ENCODE results near the gene SCFD1.

Gene SCFD1

DNA sequence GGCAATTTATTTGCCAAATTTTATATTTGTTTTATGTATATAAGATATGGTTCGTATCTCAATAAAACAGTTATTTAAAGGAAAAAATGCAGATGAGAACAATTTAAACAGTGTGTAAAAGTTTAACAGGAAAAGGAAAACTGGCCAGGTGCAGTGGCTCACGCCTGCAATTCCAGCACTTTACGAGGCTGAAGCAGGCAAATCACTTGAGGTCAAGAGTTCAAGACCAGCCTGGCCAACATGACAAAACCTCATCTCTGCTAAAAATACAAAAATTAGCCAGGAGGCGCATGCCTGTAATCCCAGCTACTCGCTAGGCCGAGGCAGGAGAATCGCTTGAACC is 40.9 kb upstream of the SCFD1 start:
- DNase-seq (ENCODE audit: extremely low spot score), result no peak
- TF ChIP-seq, protein P1, sequence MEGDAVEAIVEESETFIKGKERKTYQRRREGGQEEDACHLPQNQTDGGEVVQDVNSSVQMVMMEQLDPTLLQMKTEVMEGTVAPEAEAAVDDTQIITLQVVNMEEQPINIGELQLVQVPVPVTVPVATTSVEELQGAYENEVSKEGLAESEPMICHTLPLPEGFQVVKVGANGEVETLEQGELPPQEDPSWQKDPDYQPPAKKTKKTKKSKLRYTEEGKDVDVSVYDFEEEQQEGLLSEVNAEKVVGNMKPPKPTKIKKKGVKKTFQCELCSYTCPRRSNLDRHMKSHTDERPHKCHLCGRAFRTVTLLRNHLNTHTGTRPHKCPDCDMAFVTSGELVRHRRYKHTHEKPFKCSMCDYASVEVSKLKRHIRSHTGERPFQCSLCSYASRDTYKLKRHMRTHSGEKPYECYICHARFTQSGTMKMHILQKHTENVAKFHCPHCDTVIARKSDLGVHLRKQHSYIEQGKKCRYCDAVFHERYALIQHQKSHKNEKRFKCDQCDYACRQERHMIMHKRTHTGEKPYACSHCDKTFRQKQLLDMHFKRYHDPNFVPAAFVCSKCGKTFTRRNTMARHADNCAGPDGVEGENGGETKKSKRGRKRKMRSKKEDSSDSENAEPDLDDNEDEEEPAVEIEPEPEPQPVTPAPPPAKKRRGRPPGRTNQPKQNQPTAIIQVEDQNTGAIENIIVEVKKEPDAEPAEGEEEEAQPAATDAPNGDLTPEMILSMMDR (IDR thresholded peaks at IDR 0.05; ENCODE audit: control extremely low read depth, extremely low read depth, low read depth, missing control alignments), result no peak
- POLR2A ChIA-PET, result no interaction called here
- CTCF ChIA-PET, result no interaction called here

DNA sequence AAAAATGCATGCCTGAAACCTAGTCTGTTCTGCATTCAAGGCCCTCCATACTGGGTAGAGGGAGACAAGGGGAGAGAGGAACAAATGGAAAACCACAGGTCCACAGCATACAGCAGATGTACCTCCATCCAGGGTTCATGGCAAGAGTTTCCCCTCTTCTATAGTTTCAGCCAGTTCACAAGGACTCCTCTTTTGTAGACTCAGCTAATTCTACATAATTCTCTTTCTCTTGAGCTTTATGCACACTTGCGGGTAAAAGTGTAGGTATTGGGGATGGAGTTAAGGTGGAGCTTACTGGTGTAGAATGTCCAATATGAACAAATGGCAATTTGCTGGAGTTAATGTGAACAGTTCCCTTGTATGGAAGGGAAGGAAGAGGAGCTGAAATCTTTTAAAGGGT is 39.7 kb upstream of the SCFD1 start:
- CTCF ChIA-PET, result interaction anchor here (1.3 to 1.5 kb wide), 3 partner anchors 11 to 28 kb away, joined by 3 to 7 read pairs (median 3); partner anchors contain the start of gene G2E3
- TF ChIP-seq, protein P1 (IDR thresholded peaks at IDR 0.05; ENCODE audit: control extremely low read depth, extremely low read depth, low read depth, missing control alignments), result no peak
- DNase-seq (ENCODE audit: extremely low spot score), result no peak
- POLR2A ChIA-PET, result no interaction called here

DNA sequence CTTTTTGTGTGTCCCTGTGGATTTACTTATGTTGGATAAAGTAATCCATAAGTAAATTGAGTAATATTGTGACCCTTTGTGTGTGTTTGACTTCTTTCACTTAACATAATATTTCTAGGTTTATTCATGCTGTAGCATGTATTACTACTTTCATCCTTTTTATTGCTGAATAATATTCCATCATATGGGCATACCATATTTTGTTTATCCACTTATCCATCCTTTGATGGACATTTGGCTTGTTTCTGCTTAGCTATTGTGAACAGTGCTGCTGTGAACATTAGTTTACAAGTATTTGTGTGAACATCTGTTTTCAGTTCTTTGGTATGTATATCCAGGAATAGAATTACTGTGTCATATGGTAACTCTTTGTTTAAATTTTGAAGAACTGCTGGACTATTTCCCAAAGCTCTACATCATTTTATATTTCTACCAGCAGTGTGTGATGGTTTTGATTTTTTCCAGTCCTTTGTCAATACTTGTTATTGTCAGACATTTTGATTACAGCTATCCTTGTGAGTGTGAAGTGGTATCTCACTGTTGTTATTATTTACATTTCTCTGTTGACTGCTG is 38.0 kb upstream of the SCFD1 start:
- TF ChIP-seq, protein P1 (IDR thresholded peaks at IDR 0.05; ENCODE audit: control extremely low read depth, extremely low read depth, low read depth, missing control alignments), result no peak
- CTCF ChIA-PET, result interaction anchor here (0.8 to 1.0 kb wide), 2 partner anchors 12 to 53 kb away, joined by 3 to 4 read pairs; no protein-coding TSS in a partner anchor
- DNase-seq (ENCODE audit: extremely low spot score), result no peak
- POLR2A ChIA-PET, result no interaction called here

DNA sequence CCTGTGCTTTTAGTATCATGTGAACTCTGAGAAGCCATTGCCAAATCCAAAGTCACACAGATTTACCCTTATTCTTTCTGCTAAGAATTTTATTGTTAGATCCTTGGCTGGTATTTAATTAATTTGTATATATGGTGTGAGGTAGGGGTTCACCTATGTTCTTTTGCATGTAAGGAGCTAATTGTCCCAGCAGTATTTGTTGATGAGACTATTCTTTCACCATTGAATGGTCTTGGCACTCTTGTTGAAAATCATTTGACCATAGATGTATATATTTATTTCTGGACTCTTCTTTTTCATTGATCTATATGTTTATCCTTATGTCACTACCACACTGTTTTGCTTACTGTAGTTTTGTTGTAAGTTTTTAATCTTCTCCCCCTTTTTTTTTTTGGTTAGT is 36.9 kb upstream of the SCFD1 start:
- TF ChIP-seq, protein P1 (IDR thresholded peaks at IDR 0.05; ENCODE audit: control extremely low read depth, extremely low read depth, low read depth, missing control alignments), result no peak

DNA sequence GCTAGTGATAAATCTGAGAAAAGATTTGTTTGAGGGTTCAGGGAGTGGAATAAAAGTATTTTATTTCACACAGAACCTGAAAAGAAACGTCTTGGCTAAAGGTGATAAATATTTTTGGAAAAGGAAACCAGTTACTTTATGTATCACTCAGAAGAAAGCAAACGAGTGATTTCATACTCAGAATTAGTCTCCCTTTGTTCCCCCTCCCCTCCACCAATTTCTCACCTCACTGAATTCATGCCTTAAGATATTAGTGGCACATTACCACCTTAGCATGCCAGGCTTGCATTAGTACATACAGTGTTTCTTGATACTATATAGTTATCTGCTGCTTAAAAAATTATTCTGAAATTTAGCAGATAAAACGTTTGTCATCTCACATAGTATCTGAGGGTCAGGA is 35.0 kb upstream of the SCFD1 start:
- ChIA-PET POLR2A (no interaction called here), CTCF (no interaction called here)
- TF ChIP-seq, protein P1 (IDR thresholded peaks at IDR 0.05; ENCODE audit: control extremely low read depth, extremely low read depth, low read depth, missing control alignments), result no peak
- no peak for DNase-seq (ENCODE audit: extremely low spot score)

More for the DNA sequence above, 36.9 kb upstream of the SCFD1 start:
- ChIA-PET POLR2A (no interaction called here), CTCF (interaction anchor here (1.0 kb wide), 1 partner anchor 35 kb away, joined by 3 read pairs; no protein-coding TSS in a partner anchor)
- no peak for DNase-seq (ENCODE audit: extremely low spot score)

DNA sequence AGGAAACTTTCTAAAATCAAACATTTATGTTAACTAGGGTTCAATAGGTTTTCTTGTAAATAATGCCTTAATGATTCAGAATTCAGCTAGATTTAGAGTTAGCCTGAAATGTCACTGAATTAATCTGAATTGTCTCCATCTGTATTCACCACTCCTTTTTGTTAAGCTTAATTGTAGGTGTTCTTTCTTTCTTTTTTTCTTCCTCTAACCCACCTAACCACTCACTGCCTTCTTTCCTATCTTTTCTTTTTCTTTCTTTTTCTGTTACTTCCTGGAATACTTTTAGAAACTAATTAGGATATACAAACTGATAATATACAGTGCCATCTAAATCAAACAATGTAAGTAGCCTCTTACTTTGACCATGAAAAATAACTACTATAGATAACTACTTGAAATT is 33.2 kb upstream of the SCFD1 start:
- ChIA-PET POLR2A (no interaction called here), CTCF (no interaction called here)
- no peak for DNase-seq (ENCODE audit: extremely low spot score)
- TF ChIP-seq, protein P1 (IDR thresholded peaks at IDR 0.05; ENCODE audit: control extremely low read depth, extremely low read depth, low read depth, missing control alignments), result no peak
